Heart right ventricle (tissue), 16 donors: ENCODE results near the gene LRRC2. TPM values are rescaled to one million over a fixed set of nuclear protein-coding genes. Genes with fewer than 3 reads are reported as not detected.

ENCODE experiments used
- ATAC-seq, 8 donors: fragments of 200-7000 bp; cut with Tn5 transposase; one replicate each; pipeline ENCODE4 v1.9.1; 2020; ENCODE audit warnings: mild to moderate bottlenecking in 8 of 8, moderate library complexity in 8 of 8, moderate number of reproducible peaks in 1 of 8
- DNase-seq, 2 donors: peaks; one replicate each; pipeline ENCODE4 v3.0.0-alpha.2; 2020
- H3K27ac ChIP-seq, 10 donors: fragments of 200-600 bp; sonication (generic) in 2 of 10; one replicate each; pipeline versions ENCODE4 v1.5.0 to v1.8.0; 2020 to 2022; ENCODE audit warnings: mild to moderate bottlenecking in 3 of 10
- H3K27me3 ChIP-seq, 7 donors: fragments of 200-600 bp; one replicate each; pipeline ENCODE4 v1.8.0; 2021 to 2022; ENCODE audit warnings: mild to moderate bottlenecking in 2 of 7
- H3K36me3 ChIP-seq, 9 donors: fragments of 200-600 bp; sonication (generic) in 1 of 9; one replicate each; pipeline versions ENCODE4 v1.5.0 to v1.8.0; 2020 to 2022; ENCODE audit warnings: mild to moderate bottlenecking in 2 of 9
- H3K4me1 ChIP-seq, 9 donors: fragments of 200-600 bp; sonication (generic) in 1 of 9; one replicate each; pipeline versions ENCODE4 v1.5.0 to v1.8.0; 2020 to 2022; ENCODE audit warnings: mild to moderate bottlenecking in 4 of 9
- H3K4me3 ChIP-seq, 10 donors: fragments of 200-600 bp; sonication (generic) in 2 of 10; one replicate each; pipeline versions ENCODE4 v1.5.0 to v1.8.0; 2020 to 2022; ENCODE audit warnings: mild to moderate bottlenecking in 7 of 10, moderate library complexity in 2 of 10
- H3K9me3 ChIP-seq, 11 donors: fragments of 200-600 bp in 10 of 11; sonication (generic) in 2 of 11; one replicate each; pipeline versions ENCODE4 v1.5.0 to v1.8.0; 2013 to 2022; ENCODE audit warnings: mild to moderate bottlenecking in 2 of 11, control low read depth in 1 of 11, moderate library complexity in 1 of 11
- WGBS, 2 donors: extraction: QIAGEN DNeasy Blood & Tissue Kit; methylation state at CpG; one replicate each; pipeline ENCODE4 v1.1.7; 2013; ENCODE audit warnings: inconsistent platforms in 1 of 2; 5-methylcytosine and 5-hydroxymethylcytosine counted together
- intact Hi-C, 10 donors: fragments of 100-400 bp; cut with DNase I; formaldehyde crosslinking; loops; one replicate each; pipeline versions ENCODE4 v1.11.1 to v1.14.2; 2022
- polyA plus RNA-seq, 2 donors: library from polyadenylated mRNA; stranded (reverse); fragments of 200-250 nt; gene quantifications; one replicate each; pipeline ENCODE4 v1.2.3, GENCODE V29; 2013
- total RNA-seq, 10 donors: library from RNA; stranded (reverse); fragmentation: NEBNext Ultra II Directional in 3 of 10; extraction: Animal tissue kit (Norgen Biotek cat#: 25700) in 3 of 10; gene quantifications; one replicate each; pipeline versions ENCODE4 v1.2.1 to v1.2.4, GENCODE V29; 2021 to 2023
- TF ChIP-seq, protein P1 (sequence below), 9 donors: fragments of 200-600 bp; sonication (generic) in 2 of 9; IDR thresholded peaks; one replicate each; pipeline versions ENCODE4 v1.5.0 to v1.8.0; 2021 to 2022; ENCODE audit warnings: antibody characterized with exemption in 9 of 9, mild to moderate bottlenecking in 5 of 9, moderate library complexity in 1 of 9
- donor health status: Arrhythmogenic right ventricular cardiomyopathy.
- donor health status: ischemic (EF 13 %, LVEDD 7.1; RV severe dilation, severe dysfunction).
- donor health status: healthy with polysubstance abuse.
- donor health status: DM: no; HTN: yes; CAD: no.
- donor health status: DM: no; HTN: no; CAD: no.
- donor health status: ischemic (EF 25% LVEDD 6.9; RV normal size, moderate dysfunction).
- donor health status: ischemic (EF 25% LVEDD 5.7; RV mildly dilated, moderate dysfunction).
- donor health status: healthy.
- donor health status: DM: yes; HTN: yes; CAD: no.
- donor health status: Ischemic cardiomyopathy.
- donor health status: ischemic (EF 35%, LVEDD 5.7; RV mildly dilated, moderate dysfunction).
- donor health status: nonischemic (EF 11% LVEDD 7.7; RV severe dilation, severe dysfunction).
- donor health status: DM: yes; HTN: yes; CAD: no.
- donor health status: PGD.
- donor health status: ischemic (EF 29% LVEDD 5.4; RV normal size, mild dysfunction).
- donor health status: nonischemic (EF 23%, LVEDD 6.1; RV moderate dilation, normal function).

LRRC2 gene
- total and polyA plus RNA-seq, 12 donors, result 10.7 to 163 (median 125) TPM

- Histone ChIP-seq H3K4me1 (peaks cover 0 to 23% (median 16%) of the 10 kb centered on the region in 9 donors), H3K27ac (no peak overlapping the region), H3K27me3 (no peaks in the 10 kb centered on the region), H3K36me3 (no peaks in the 10 kb centered on the region), H3K4me3 (no peak overlapping the region), H3K9me3 (peaks cover 0 to 12% (median 0%) of the 10 kb centered on the region in 11 donors)
- no peak for ATAC-seq
- DNase-seq, result no peak
- intact Hi-C loops, result no loop called here
- TF ChIP-seq, protein P1, sequence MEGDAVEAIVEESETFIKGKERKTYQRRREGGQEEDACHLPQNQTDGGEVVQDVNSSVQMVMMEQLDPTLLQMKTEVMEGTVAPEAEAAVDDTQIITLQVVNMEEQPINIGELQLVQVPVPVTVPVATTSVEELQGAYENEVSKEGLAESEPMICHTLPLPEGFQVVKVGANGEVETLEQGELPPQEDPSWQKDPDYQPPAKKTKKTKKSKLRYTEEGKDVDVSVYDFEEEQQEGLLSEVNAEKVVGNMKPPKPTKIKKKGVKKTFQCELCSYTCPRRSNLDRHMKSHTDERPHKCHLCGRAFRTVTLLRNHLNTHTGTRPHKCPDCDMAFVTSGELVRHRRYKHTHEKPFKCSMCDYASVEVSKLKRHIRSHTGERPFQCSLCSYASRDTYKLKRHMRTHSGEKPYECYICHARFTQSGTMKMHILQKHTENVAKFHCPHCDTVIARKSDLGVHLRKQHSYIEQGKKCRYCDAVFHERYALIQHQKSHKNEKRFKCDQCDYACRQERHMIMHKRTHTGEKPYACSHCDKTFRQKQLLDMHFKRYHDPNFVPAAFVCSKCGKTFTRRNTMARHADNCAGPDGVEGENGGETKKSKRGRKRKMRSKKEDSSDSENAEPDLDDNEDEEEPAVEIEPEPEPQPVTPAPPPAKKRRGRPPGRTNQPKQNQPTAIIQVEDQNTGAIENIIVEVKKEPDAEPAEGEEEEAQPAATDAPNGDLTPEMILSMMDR (IDR thresholded peaks at IDR 0.05), result no peak
- WGBS, 2 donors, result 78 to 93% methylated on average over 2 of the region's 2 CpGs
Measured at GRCh38 chr3:46472736-46473135, 93.4 kb downstream of the LRRC2 start.

DNA sequence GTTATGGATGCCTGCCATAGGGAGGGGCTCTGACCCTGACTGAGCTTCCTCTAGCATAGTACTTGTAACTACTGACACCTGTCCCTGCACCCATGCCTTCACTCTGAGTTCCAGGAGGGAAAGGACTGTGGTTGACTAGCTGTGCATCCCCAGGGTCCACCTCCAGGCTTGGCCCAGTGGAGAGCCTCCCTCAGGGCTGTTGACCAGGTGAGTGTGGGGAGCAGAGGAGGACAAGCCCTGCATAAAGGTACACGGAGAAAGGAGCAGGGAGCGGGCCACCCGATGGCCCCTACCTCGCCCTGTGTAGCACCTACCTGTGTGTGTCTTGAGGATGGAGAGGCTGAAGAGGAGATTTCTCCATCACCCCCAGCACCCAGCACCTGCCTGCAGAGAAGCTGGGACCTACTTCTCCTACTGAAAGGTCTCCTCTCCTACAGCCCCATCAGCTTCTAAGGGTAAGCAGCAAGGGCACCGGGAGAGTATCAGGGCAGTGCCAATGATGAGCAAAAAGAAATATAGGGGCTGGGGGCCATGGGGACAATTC is 94.7 kb downstream of the LRRC2 start:
- H3K27me3 ChIP-seq, result no peaks in the 10 kb centered on the region
- intact Hi-C loops, result no loop called here
- 93 to 97% methylated on average over 5 of the region's 5 CpGs for WGBS, 2 donors
- no peak overlapping the region for H3K27ac ChIP-seq
- H3K4me3 ChIP-seq, result no peak overlapping the region
- DNase-seq (no peak), ATAC-seq (no peak)
- peaks cover 0 to 25% (median 19%) of the 10 kb centered on the region in 9 donors for H3K4me1 ChIP-seq
- peaks cover 0 to 12% (median 0%) of the 10 kb centered on the region in 11 donors for H3K9me3 ChIP-seq
- TF ChIP-seq, protein P1 (IDR thresholded peaks at IDR 0.05), result no peak
- no peaks in the 10 kb centered on the region for H3K36me3 ChIP-seq

- DNase-seq, result no peak
- peak in 1 of 8 donors; percentile 24 for ATAC-seq
- H3K27ac ChIP-seq, result no peak overlapping the region
- intact Hi-C loops, result no loop called here
- peaks cover 0 to 31% (median 25%) of the 10 kb centered on the region in 9 donors for H3K4me1 ChIP-seq
- 91 to 93% methylated on average over 4 of the region's 4 CpGs for WGBS, 2 donors
- no peak overlapping the region for H3K4me3 ChIP-seq
- TF ChIP-seq, protein P1 (IDR thresholded peaks at IDR 0.05), result no peak
- peaks cover 0 to 12% (median 0%) of the 10 kb centered on the region in 11 donors for H3K9me3 ChIP-seq
- H3K27me3 ChIP-seq, result peaks cover 0 to under 1% (median 0%) of the 10 kb centered on the region in 7 donors
- H3K36me3 ChIP-seq, result no peaks in the 10 kb centered on the region
Measured at GRCh38 chr3:46470831-46471230, 95.3 kb downstream of the LRRC2 start.

DNA sequence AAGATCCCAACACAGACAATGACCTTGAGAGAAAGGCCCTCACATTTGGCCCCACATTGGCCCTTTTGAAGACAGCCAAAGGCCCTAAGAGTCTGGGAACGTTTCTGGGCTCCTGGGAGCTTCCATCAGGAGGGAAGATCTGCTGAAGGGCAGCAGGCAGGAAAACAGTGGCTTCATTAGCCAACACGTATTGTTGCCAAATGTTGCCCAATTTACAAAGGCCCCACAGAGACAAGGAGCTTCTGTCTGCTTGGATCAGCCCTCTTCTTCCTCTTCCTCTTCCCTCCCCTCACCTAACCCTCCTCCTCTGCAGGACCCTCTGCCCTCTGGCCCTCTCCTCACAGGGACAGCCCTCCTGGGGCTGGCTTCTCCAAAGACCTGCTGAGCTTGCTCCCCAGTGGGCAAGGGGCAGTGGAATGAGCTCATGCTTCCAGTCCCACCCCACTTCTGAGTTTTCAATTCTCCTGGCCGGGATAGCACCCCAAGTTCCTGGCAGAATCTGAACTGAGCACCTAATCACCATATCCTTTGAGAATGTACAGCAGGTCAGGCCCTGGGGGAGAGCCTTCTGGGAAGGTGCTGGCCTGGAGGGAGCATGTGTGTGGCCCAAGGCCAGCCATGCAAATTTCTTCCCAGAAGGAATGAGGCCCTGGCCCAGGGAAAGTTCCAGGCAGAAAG is 96.3 kb downstream of the LRRC2 start:
- H3K4me3 ChIP-seq, result no peak overlapping the region
- peaks cover 0 to 37% (median 27%) of the 10 kb centered on the region in 9 donors for H3K4me1 ChIP-seq
- TF ChIP-seq, protein P1 (IDR thresholded peaks at IDR 0.05), result no peak
- no peaks in the 10 kb centered on the region for H3K36me3 ChIP-seq
- peak in 2 of 8 donors; percentile 33 to 50 for ATAC-seq
- DNase-seq, result no peak
- peak overlapping the region in 4 of 10 donors; percentile 22 to 74 (median 52) for H3K27ac ChIP-seq
- peaks cover 0 to 9% (median 0%) of the 10 kb centered on the region in 11 donors for H3K9me3 ChIP-seq
- H3K27me3 ChIP-seq, result peaks cover 0 to 11% (median under 1%) of the 10 kb centered on the region in 7 donors
- intact Hi-C loops, result no loop called here
- 49 to 57% methylated on average over 3 of the region's 3 CpGs for WGBS, 2 donors
